ENCODE data around the gene CAMK4.

Gene CAMK4

DNA sequence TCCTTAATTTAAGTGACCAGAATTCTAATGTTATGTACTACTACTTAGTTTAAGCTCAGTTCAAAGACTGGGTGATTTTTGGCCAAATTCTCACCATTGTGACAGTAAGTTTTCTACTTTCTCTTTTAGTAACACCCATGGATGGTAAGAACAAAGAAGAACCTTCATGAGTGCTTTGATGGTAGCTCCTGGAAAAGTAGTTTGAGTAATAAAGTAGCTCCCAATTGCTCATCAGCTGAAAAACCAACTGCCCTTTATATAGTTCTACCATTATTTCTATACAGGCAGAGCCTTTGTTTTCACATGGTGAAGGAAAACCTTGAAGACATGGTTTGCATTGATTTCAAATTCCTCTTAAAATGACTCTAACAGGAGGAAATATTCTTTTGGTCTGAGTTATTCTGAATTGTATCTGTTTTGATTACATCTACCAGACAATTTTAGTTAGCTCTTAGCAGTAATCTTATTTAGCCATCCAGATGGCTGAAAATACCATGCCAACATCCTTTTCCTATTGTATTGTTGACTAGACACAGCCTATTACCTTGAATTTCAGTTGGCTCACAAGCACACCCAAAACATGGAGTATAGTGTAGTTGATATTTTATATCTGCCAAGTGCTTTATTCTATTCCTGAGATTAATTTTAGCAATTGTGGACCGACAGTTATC is 311.8 kb downstream of the CAMK4 start:
- DNase-seq (ENCODE audit: low read depth) = no peak

DNA sequence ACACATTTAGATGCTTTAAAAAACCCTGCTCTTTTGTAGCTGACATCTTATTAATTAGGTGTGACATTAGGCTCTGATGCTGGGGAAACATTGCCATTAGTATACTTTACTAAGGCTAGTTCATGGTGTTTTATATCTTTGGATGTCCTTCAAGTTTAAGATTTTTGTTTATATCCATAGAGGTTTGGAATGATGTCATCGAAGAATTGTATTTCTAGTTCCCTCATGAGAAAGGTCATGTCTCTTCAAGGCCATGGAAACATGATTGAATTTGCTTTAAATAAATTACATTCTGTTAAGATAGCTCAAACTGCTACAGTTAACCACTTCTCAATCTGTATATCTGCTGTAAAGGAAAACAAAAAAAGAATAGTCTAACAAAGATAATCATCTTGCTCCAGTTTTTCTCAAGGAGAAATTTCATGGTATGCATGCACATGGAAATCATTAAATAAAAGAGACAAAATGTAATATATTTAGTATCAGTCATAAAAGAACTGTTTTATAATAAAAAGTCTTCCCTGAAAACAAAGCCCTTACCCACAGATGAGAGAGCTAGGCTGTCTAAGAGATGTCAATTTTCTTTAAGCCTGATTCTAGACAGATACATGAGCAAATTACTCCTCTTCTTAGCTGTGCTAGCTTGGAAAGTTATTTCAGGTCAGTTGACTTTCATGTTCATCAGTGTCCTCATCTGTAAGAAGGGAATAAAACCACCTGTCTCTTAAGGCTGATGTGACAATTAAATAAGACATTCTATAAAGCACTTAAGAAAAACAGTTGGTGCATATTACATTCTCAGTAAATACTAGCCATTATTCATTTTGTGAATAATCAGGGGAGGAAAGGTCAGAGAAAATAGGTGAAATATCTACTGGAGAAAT is 313.2 kb downstream of the CAMK4 start:
- DNase-seq (ENCODE audit: low read depth) = no peak

Data from activated T-helper 1 cell treated with Interleukin-2 at 50 U/mL for 16 hours (primary cell).